SK-N-SH treated with all-trans-retinoic acid at 6 μM for 48 hours (cell line): ENCODE results near the gene PTOV1.
A peak's percentile ranks its signal among the peaks of the same experiment; 100 is the strongest.

Experiments
- ATAC-seq: fragments of 200-7000 bp; cut with Tn5 transposase; 3 replicates; pipeline ENCODE4 v1.9.1; 2020; ENCODE audit warnings: mild to moderate bottlenecking, moderate library complexity
- ARNTL ChIP-seq: fragments of 450-650 bp; formaldehyde crosslinking; IDR thresholded peaks from 2 replicates; pipeline ENCODE4 v1.5.0; 2020; ENCODE audit warnings: low read depth, mild to moderate bottlenecking, moderate library complexity, borderline replicate concordance
- BACH2 ChIP-seq: fragments of 250-450 bp; sonication (Bioruptor Pico); IDR thresholded peaks from 2 replicates; pipeline ENCODE4 v1.9.0; 2021; ENCODE audit warnings: mild to moderate bottlenecking, borderline replicate concordance
- CSDC2 ChIP-seq: fragments of 250-450 bp; sonication (Bioruptor Pico); IDR thresholded peaks from 2 replicates; pipeline ENCODE4 v1.5.0; 2020; ENCODE audit warnings: mild to moderate bottlenecking, moderate library complexity
- ESRRG ChIP-seq: fragments of 250-450 bp; sonication (Bioruptor Pico); IDR thresholded peaks from 2 replicates; pipeline ENCODE4 v1.6.1; 2021; ENCODE audit warnings: mild to moderate bottlenecking
- GLIS3 ChIP-seq: fragments of 250-450 bp; sonication (Bioruptor Pico); IDR thresholded peaks from 2 replicates; pipeline ENCODE4 v1.5.0; 2020; ENCODE audit warnings: mild to moderate bottlenecking, moderate library complexity
- ISL1 ChIP-seq: fragments of 250-450 bp; sonication (Bioruptor Pico); IDR thresholded peaks from 2 replicates; pipeline ENCODE4 v2.1.2; 2022; ENCODE audit warnings: mild to moderate bottlenecking, moderate library complexity
- OSR1 ChIP-seq: fragments of 250-450 bp; sonication (Bioruptor Pico); IDR thresholded peaks from 2 replicates; pipeline ENCODE4 v1.8.0; 2022; ENCODE audit warnings: moderate library complexity, mild to moderate bottlenecking, inconsistent platforms
- SNAI2 ChIP-seq: fragments of 250-450 bp; sonication (Bioruptor Pico); IDR thresholded peaks from 2 replicates; pipeline ENCODE4 v1.5.0; 2020; ENCODE audit warnings: mild to moderate bottlenecking, moderate library complexity
- TCF4 ChIP-seq: fragments of 250-450 bp; sonication (Bioruptor Pico); IDR thresholded peaks from 2 replicates; pipeline ENCODE4 v1.8.0; 2021; ENCODE audit warnings: mild to moderate bottlenecking, moderate library complexity, borderline replicate concordance
- TOX ChIP-seq: fragments of 250-450 bp; sonication (Bioruptor Pico); IDR thresholded peaks from 2 replicates; pipeline ENCODE4 v1.8.0; 2021; ENCODE audit warnings: mild to moderate bottlenecking, moderate library complexity, borderline replicate concordance
- ZC3H10 ChIP-seq: fragments of 250-450 bp; sonication (Bioruptor Pico); IDR thresholded peaks from 2 replicates; pipeline ENCODE4 v1.5.1; 2021; ENCODE audit warnings: mild to moderate bottlenecking, moderate library complexity
- ZFP3 ChIP-seq: fragments of 250-450 bp; sonication (Bioruptor Pico); IDR thresholded peaks from 2 replicates; pipeline ENCODE4 v1.5.0; 2020; ENCODE audit warnings: mild to moderate bottlenecking, moderate library complexity
- ZFP30 ChIP-seq: fragments of 450-650 bp; formaldehyde crosslinking; IDR thresholded peaks from 2 replicates; pipeline ENCODE4 v1.5.0; 2022; ENCODE audit warnings: mild to moderate bottlenecking, moderate library complexity
- ZNF565 ChIP-seq: fragments of 450-650 bp; formaldehyde crosslinking; conservative IDR thresholded peaks from 2 replicates; pipeline ENCODE4 v1.5.0; 2020; ENCODE audit warnings: low read depth, mild to moderate bottlenecking, moderate library complexity
- ZNF70 ChIP-seq: fragments of 450-650 bp; formaldehyde crosslinking; IDR thresholded peaks from 2 replicates; pipeline ENCODE4 v1.5.0; 2020; ENCODE audit warnings: mild to moderate bottlenecking, moderate library complexity
- ZNF8 ChIP-seq: fragments of 450-650 bp; formaldehyde crosslinking; IDR thresholded peaks from 2 replicates; pipeline ENCODE4 v1.5.0; 2020; ENCODE audit warnings: mild to moderate bottlenecking, moderate library complexity
- TF ChIP-seq, protein P1 (sequence below): fragments of 250-450 bp; sonication (Bioruptor Pico); IDR thresholded peaks from 2 replicates; pipeline ENCODE4 v1.8.0; 2020; ENCODE audit warnings: mild to moderate bottlenecking, moderate library complexity, borderline replicate concordance
- TF ChIP-seq, protein P2 (sequence below): fragments of 250-450 bp; sonication (Bioruptor Pico); IDR thresholded peaks from 2 replicates; pipeline ENCODE4 v1.8.0; 2021; ENCODE audit warnings: low read depth, mild to moderate bottlenecking, moderate library complexity, borderline replicate concordance
- TF ChIP-seq, protein P3 (sequence below): fragments of 250-450 bp; sonication (Bioruptor Pico); IDR thresholded peaks from 2 replicates; pipeline ENCODE4 v1.5.1; 2020; ENCODE audit warnings: low read depth, mild to moderate bottlenecking, moderate library complexity
- TF ChIP-seq, protein P4 (sequence below): fragments of 250-450 bp; sonication (Bioruptor Pico); IDR thresholded peaks from 2 replicates; pipeline ENCODE4 v1.5.1; 2021; ENCODE audit warnings: mild to moderate bottlenecking, moderate library complexity

The PTOV1 gene

DNA sequence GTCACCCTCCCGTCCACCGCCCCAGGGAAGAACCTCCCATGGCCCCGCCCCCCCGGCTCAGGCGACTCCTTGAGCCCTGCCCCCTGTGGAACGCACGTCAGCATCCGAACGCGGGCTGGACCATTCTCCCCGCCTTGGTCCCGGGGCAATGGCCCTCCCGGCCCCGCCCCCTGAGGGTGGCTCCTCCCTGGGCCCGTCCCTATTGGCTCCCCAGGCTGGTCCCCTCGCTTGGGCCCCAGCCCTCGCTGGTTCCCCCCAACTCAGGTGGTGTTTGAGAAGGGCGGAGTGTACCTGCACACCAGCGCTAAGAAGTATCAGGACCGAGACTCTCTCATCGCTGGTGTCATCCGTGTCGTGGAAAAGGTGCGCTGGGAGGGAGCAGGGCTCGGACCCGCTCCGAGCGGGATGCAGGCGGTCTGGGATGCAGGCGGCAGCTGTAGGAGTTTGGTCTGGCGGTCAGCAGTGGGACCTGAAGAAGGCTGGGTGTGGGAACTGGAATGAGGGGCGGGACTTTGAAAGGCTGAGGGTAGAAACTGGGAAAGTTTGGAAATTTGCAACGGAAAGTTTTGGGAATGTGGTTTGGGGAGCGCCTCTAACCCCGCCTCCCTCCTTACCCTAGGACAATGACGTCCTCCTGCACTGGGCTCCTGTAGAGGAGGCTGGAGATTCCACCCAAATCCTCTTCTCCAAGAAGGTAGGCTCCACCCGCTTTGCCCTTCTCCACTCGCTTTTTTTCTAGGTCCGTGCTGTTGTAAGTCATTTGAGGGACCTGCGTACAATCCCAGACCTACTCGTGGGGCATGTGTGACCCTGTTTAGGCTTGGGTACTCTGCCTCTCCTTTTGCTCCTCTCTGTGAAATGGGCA lies 27.2 kb downstream of the PTOV1 start:
- TF ChIP-seq ZNF70 (CRISPR knock-in tag) (no peak), ZFP3 (peak; percentile 96)

DNA sequence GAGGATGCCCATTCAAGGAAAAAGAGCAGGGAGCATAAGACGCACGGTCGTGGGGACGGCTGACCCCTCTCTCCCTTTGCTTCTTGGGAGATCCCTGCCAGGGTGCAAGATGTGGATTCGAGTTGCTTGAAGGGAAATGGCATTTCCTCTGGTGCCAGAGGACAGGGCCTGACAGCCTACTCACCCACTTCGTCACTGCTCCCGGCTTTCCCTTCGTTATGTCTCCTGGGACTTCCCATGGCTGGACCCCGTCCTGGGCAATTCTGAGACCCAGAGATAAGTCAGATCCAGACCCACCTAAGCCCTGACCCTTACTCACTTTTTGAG lies 27.7 kb downstream of the PTOV1 start:
- TF ChIP-seq, protein P1, sequence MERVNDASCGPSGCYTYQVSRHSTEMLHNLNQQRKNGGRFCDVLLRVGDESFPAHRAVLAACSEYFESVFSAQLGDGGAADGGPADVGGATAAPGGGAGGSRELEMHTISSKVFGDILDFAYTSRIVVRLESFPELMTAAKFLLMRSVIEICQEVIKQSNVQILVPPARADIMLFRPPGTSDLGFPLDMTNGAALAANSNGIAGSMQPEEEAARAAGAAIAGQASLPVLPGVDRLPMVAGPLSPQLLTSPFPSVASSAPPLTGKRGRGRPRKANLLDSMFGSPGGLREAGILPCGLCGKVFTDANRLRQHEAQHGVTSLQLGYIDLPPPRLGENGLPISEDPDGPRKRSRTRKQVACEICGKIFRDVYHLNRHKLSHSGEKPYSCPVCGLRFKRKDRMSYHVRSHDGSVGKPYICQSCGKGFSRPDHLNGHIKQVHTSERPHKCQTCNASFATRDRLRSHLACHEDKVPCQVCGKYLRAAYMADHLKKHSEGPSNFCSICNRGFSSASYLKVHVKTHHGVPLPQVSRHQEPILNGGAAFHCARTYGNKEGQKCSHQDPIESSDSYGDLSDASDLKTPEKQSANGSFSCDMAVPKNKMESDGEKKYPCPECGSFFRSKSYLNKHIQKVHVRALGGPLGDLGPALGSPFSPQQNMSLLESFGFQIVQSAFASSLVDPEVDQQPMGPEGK (CRISPR knock-in tag): no peak
- TF ChIP-seq ZNF8 (CRISPR knock-in tag): no peak
- no peak for ATAC-seq

More for the DNA sequence above, 27.2 kb downstream of the PTOV1 start:
- peak; percentile 83 for ATAC-seq

DNA sequence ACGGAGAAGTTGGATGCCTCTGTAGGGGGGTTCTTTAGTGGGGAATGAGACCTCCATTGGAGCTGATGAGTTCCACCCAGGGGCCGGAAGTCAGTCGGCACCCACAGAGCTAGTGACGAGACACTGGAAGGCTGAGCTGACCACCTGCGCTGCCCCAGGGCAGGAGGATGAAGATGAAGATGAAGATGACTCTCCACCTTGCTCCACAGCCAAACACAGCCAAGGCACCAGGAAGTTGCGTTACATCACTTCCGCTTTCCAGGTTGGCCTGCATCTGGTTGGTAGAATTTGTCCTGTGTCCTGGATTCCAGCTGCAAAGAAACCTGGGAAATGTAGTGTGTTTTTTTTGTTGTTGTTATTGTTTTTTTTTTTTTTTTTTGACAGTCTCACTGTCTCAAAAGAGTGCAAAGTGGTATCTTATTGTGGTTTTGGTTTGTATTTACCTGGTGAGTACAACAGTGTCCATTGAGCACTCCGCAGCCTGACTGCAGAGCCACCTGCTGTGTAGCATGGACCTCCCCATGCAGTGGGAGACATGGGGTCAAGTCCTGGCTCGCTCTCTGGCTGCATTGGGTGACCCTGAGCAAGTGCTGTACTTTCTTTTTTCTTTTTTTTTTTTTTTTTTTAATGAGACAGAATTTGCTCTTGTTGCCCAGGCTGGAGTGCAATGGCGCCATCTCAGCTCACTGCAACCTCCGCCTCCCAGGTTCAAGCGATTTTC lies 28.4 kb downstream of the PTOV1 start:
- no peak for ATAC-seq
- TF ChIP-seq TCF4 (CRISPR knock-in tag) (no peak), SNAI2 (CRISPR knock-in tag) (no peak), ZC3H10 (CRISPR knock-in tag) (no peak)

DNA sequence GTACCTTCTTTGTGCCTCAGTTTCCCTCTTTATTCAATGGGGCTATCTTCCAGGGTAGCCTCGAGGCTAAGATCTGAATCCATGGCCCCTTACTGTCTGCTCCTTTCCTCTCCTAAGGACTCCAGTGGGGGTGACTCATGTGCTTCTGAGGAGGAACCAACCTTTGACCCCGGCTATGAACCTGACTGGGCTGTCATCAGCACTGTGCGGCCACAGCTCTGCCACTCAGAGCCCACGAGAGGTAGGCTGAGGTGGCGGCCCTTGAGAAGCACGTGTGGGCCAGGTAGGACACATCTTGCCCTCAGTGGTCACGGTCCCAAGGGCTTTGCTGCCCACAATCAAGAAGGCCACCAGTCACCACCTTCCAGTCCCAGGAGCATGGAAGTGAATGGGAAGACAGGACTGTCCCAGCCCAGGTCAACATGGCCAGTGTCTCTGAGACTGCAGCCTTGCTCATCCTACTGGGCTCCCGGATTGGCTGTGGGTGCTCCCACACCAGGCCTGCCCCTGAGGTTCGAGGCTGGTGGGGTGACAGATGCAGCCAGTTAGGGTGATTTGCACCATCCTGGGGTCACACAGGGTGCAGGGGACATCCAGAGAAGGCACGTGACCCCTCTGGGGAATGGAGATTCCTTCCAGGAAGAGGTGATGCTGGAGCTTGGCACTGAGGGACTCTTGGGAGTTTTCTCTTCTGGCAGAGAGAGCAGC lies 29.4 kb downstream of the PTOV1 start:
- TF ChIP-seq TOX: no peak
- TF ChIP-seq ZNF70 (CRISPR knock-in tag): no peak
- no peak for TF ChIP-seq OSR1
- TF ChIP-seq ZNF565 (CRISPR knock-in tag): no peak
- TF ChIP-seq ISL1: no peak
- no peak for TF ChIP-seq ESRRG
- TF ChIP-seq ZNF8 (CRISPR knock-in tag): no peak
- TF ChIP-seq BACH2 (CRISPR knock-in tag): no peak
- no peak for TF ChIP-seq GLIS3 (CRISPR knock-in tag)
- TF ChIP-seq, all 23 proteins: peak for 0
- no peak for ATAC-seq

DNA sequence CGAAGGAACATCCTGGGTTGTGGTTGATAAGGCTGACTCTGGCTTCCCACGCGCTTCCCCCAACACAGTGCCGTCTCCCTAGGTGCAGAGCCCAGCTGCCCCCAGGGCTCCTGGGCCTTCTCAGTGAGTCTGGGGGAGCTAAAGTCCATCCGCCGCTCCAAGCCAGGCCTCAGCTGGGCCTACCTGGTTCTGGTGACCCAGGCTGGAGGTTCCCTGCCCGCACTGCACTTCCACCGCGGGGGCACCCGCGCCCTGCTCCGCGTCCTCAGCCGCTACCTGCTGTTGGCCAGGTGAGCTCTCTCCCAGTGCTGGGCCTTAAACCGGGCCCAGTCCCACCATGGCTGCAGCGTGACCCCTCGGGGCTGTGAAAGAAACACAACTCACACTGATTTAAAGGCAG lies 30.2 kb downstream of the PTOV1 start:
- TF ChIP-seq TOX (no peak), OSR1 (no peak), ZFP3 (no peak), ZFP30 (no peak), CSDC2 (CRISPR knock-in tag) (no peak), SNAI2 (CRISPR knock-in tag) (no peak), ESRRG (no peak), ARNTL (CRISPR knock-in tag) (no peak)
- TF ChIP-seq, protein P2, sequence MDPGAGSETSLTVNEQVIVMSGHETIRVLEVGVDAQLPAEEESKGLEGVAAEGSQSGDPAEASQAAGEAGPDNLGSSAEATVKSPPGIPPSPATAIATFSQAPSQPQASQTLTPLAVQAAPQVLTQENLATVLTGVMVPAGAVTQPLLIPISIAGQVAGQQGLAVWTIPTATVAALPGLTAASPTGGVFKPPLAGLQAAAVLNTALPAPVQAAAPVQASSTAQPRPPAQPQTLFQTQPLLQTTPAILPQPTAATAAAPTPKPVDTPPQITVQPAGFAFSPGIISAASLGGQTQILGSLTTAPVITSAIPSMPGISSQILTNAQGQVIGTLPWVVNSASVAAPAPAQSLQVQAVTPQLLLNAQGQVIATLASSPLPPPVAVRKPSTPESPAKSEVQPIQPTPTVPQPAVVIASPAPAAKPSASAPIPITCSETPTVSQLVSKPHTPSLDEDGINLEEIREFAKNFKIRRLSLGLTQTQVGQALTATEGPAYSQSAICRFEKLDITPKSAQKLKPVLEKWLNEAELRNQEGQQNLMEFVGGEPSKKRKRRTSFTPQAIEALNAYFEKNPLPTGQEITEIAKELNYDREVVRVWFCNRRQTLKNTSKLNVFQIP (CRISPR knock-in tag): no peak
- TF ChIP-seq, protein P3, sequence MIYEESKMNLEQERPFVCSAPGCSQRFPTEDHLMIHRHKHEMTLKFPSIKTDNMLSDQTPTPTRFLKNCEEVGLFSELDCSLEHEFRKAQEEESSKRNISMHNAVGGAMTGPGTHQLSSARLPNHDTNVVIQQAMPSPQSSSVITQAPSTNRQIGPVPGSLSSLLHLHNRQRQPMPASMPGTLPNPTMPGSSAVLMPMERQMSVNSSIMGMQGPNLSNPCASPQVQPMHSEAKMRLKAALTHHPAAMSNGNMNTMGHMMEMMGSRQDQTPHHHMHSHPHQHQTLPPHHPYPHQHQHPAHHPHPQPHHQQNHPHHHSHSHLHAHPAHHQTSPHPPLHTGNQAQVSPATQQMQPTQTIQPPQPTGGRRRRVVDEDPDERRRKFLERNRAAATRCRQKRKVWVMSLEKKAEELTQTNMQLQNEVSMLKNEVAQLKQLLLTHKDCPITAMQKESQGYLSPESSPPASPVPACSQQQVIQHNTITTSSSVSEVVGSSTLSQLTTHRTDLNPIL (CRISPR knock-in tag): no peak
- TF ChIP-seq, protein P4, sequence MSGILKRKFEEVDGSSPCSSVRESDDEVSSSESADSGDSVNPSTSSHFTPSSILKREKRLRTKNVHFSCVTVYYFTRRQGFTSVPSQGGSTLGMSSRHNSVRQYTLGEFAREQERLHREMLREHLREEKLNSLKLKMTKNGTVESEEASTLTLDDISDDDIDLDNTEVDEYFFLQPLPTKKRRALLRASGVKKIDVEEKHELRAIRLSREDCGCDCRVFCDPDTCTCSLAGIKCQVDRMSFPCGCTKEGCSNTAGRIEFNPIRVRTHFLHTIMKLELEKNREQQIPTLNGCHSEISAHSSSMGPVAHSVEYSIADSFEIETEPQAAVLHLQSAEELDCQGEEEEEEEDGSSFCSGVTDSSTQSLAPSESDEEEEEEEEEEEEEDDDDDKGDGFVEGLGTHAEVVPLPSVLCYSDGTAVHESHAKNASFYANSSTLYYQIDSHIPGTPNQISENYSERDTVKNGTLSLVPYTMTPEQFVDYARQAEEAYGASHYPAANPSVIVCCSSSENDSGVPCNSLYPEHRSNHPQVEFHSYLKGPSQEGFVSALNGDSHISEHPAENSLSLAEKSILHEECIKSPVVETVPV (CRISPR knock-in tag): no peak
- TF ChIP-seq, all 23 proteins: peak for 0
- ATAC-seq: no peak
